AG04449 (cell line): ENCODE data around the gene MYO18A.

Experiments
- CTCF ChIA-PET: fragments of 350-600 bp; formaldehyde crosslinking; extraction: SDS; loops from one replicate; lab custom pipeline; 2021; ENCODE audit warnings: antibody characterized with exemption; lab: Yijun Ruan, JAX
- POLR2A ChIA-PET: fragments of 400-600, 350-600 bp; formaldehyde crosslinking; extraction: SDS; loops from one replicate; lab custom pipeline; 2020; ENCODE audit warnings: antibody characterized with exemption, inconsistent platforms; lab: Yijun Ruan, JAX
- DNase-seq: peaks from one replicate; pipeline ENCODE4 v3.0.0-alpha.2; 2010; ENCODE audit warnings: low read depth, low spot score
- H3K4me3 ChIP-seq: 2 replicates; pipeline ENCODE4 v1.5.1; 2011; ENCODE audit warnings: low read depth, mild to moderate bottlenecking, control low read depth, low read length
- CTCF ChIP-seq: IDR thresholded peaks from one replicate; pipeline ENCODE4 v1.5.1; 2011; ENCODE audit warnings: mild to moderate bottlenecking, moderate library complexity, low read length, control low read depth, inconsistent platforms; ENCODE audit not compliant: insufficient read depth; ENCODE audit errors: missing control alignments

Gene MYO18A

GRCh38 chr17:29085223-29085622 lies 95.0 kb downstream of the MYO18A start:
- TF ChIP-seq CTCF, result no peak
- ChIA-PET POLR2A (interaction anchor here (0.6 kb wide), 1 partner anchor 47 kb away, joined by 3 read pairs; no protein-coding TSS in a partner anchor), CTCF (interaction anchor here (1.0 to 3.3 kb wide), 6 partner anchors 16 to 132 kb away, joined by 3 to 15 read pairs (median 3); no protein-coding TSS in a partner anchor)
- no peak overlapping the region for H3K4me3 ChIP-seq
- no peak for DNase-seq

GRCh38 chr17:29084541-29085146 lies 95.6 kb downstream of the MYO18A start:
- ChIA-PET POLR2A (no interaction called here), CTCF (interaction anchor here (1.0 to 3.3 kb wide), 6 partner anchors 27 to 131 kb away, joined by 3 to 15 read pairs (median 4); no protein-coding TSS in a partner anchor)
- no peak overlapping the region for H3K4me3 ChIP-seq
- no peak for TF ChIP-seq CTCF
- DNase-seq, result no peak

GRCh38 chr17:29080965-29081364 lies 99.2 kb downstream of the MYO18A start:
- ChIA-PET CTCF (interaction anchor here (3.1 kb wide), 1 partner anchor 31 kb away, joined by 15 read pairs; no protein-coding TSS in a partner anchor), POLR2A (no interaction called here)
- H3K4me3 ChIP-seq, result no peak overlapping the region
- DNase-seq, result no peak
- TF ChIP-seq CTCF, result no peak

GRCh38 chr17:29080323-29080722 lies 99.9 kb downstream of the MYO18A start:
- ChIA-PET CTCF (interaction anchor here (1.0 to 3.1 kb wide), 5 partner anchors 27 to 127 kb away, joined by 3 to 15 read pairs (median 4); no protein-coding TSS in a partner anchor), POLR2A (no interaction called here)
- no peak for TF ChIP-seq CTCF
- DNase-seq, result no peak
- H3K4me3 ChIP-seq, result no peak overlapping the region

GRCh38 chr17:29079887-29080286 lies 100.3 kb downstream of the MYO18A start:
- POLR2A ChIA-PET, result interaction anchor here (0.7 kb wide), 1 partner anchor 214 kb away, joined by 4 read pairs; the partner anchor contains the start of gene NUFIP2
- no peak for DNase-seq
- TF ChIP-seq CTCF, result no peak
- CTCF ChIA-PET, result interaction anchor here (1.0 to 3.1 kb wide), 6 partner anchors 27 to 127 kb away, joined by 3 to 15 read pairs (median 5); no protein-coding TSS in a partner anchor
- no peak overlapping the region for H3K4me3 ChIP-seq

GRCh38 chr17:29079433-29079832 lies 100.8 kb downstream of the MYO18A start:
- POLR2A ChIA-PET, result interaction anchor here (0.7 kb wide), 1 partner anchor 215 kb away, joined by 4 read pairs; the partner anchor contains the start of gene NUFIP2
- H3K4me3 ChIP-seq, result no peak overlapping the region
- CTCF ChIA-PET, result interaction anchor here (1.0 to 3.1 kb wide), 6 partner anchors 28 to 126 kb away, joined by 3 to 15 read pairs (median 5); no protein-coding TSS in a partner anchor
- TF ChIP-seq CTCF, result no peak
- no peak for DNase-seq
